ENCODE data around the gene HOXC5. TPM values are rescaled to one million over a fixed set of nuclear protein-coding genes. Genes with fewer than 3 reads are reported as not detected.

Gene HOXC5
- total RNA-seq, 1 donor from 2014 or later, result not detected

DNA sequence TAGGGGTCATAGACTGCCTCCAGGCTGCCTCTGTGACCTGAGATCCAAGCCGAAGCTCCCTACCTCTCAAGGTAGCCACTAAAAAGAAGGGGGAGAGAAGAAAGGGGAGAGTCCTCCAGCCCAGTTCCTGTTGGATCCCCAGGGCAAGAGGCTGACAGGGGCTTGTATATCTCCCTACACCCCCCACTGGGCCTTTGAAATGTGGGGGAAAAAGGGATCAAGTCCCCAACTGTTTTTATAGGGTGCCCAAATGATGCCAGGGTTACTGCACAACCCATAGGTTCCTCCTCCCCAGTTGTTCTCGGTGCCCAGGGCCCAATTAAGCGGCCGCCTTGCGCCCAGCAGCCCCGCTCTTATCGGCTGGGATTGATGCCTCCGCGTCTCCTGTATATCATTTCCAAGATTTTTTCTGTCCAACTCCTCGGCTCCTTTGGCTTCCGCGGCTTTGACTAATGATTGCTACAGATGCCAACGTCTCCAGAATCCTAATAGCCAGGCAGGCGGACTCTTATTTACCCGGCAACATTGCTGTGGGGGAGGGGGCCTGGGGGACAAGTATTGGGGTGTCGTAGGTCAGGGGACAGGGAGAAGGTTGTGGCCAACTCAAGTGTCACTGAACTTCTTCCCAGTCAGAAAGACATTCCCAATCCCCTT, 13.1 kb downstream of the HOXC5 start:
- no peak for DNase-seq (ENCODE audit: low read depth, low spot score)

DNA sequence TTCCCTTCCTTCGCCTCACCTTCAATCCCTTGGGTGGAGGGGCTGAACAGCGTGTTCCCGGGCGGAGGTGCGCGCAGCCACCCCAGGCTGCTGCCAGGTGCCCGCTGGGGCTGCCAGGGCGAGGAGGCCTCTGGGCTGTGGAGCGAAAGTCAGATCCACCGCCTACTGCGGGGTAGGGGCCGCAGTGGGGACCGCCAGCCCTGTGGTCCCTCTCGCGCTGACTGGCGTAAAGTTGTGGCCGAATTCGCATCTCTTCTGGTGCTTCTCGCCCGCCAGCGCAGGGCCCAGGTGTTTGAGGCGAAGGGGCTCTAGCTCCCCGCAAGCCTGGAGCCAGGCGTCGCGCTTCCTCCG, 13.9 kb downstream of the HOXC5 start:
- no peak for DNase-seq (ENCODE audit: low read depth, low spot score)

DNA sequence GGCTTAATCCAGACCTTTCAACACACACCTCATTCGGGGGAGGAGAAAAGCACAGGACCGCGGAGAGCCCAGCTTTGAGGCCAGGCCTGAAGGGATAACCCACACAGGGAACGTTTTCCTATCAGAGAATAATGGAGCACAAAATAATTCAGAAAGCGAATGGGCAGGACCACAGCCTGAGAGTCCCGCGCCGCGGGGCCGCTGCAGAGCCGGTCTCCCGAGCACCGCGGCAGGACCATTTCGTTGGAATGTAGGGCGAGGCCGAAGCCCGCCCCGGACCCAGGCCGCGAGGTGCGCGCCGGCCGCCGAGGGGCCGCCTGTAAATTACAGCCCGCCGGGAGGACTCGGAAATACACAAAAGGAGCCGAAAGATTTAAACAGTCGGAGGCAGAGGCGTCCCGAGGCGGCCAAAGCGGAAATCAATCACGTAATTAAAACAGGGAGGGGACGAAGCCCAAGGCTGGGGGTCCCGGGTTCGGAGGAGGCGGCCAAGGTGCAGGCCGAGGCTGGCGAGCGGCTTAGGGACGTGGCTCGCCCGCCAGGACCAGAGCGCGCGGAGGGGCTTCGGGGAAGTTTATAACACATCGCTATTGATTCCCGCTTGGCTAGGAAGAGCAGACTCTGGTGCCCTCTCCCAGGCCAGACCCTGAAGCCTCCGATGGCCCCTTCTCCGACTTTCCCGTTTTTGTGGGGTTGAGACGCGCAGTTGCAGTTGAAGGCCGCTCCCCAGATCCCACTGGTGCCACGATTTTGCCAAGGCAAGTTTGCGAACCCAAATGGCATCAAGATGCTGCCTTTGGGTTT, 14.5 kb downstream of the HOXC5 start:
- DNase-seq (ENCODE audit: low read depth, low spot score), result no peak

DNA sequence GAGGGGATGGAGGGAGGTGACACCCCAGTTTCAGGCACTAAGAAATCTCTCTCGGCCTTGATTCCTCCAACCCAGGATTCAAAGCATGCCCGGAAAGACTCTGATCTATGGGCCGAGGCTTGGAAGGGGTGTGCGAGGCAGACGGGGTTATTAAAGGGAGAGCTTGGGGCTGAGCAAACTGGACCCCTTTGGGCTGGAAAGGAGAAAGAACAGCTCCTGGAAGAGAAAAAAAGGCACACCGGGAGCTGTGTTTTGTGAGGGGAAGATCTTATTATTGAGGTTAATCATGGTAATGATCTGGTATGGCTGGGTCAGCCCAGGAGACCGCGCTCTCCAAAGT, 15.1 kb downstream of the HOXC5 start:
- DNase-seq (ENCODE audit: low read depth, low spot score), result no peak

DNA sequence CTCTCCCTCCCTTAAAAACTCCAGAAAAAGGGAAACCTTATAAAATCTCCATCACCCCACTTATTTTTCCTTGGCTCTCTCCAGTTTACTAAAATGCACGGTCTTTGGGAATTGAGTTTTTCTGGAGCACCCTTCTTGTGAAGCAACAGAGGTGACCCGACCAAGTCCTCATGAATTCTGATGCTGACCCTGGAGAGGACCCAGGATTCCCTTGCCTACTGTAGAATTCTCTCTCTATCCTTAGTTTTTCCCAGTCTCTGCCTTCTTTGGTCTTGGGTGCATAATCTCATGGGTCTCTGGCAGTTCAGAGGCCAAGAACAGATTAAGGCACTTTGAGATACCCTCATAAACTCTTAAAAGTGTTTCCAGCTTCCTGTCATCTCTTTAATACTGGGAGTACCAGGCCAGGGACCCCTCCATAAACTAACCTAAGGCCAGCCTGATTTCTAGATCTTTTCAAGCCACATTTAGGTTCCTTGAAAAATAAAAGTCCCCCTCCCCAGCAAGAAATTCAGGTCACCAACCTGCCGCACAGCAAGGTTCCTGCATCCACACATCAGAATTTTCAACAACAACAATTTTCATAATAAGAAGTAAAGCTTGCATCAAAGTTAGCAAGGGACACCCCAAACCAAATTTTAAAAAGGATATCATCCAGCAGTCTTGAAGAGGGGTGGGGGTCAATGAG, 15.7 kb downstream of the HOXC5 start:
- DNase-seq (ENCODE audit: low read depth, low spot score), result no peak

DNA sequence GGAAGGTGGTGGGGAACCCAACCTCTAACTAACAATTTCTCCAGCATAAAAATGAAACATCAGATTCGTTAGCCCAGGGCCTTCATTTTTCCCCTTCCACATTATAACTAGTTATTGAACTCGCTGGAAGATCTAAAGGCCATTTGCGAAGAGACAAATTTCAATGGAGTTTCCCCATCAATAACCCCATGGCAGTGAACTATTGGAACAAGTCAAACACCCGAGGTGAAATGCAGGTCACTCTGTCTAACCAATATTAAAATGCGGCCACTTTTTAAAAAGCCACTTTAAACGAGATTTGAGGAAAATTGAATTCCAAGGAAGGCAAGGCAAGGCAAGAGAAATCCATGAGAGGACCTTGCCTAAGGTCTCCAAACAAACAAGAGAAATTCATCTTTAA, 16.3 kb downstream of the HOXC5 start:
- no peak for DNase-seq (ENCODE audit: low read depth, low spot score)

DNA sequence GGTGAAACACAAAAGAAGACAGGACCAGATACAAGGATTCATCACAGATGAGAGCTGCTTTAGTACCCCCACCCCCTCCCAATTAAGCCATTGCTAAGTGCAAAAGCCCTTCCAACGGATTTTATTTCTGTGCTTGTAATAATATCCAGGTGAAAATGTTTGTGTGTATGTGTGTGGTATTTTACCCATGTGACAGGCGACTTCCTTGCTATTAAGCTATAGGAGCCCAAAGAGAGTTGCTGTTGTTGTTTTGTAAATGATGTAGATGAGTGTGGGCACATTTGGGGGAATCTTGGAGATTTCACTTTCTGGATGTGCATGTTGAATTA, 17.6 kb downstream of the HOXC5 start:
- DNase-seq (ENCODE audit: low read depth, low spot score), result no peak

DNA sequence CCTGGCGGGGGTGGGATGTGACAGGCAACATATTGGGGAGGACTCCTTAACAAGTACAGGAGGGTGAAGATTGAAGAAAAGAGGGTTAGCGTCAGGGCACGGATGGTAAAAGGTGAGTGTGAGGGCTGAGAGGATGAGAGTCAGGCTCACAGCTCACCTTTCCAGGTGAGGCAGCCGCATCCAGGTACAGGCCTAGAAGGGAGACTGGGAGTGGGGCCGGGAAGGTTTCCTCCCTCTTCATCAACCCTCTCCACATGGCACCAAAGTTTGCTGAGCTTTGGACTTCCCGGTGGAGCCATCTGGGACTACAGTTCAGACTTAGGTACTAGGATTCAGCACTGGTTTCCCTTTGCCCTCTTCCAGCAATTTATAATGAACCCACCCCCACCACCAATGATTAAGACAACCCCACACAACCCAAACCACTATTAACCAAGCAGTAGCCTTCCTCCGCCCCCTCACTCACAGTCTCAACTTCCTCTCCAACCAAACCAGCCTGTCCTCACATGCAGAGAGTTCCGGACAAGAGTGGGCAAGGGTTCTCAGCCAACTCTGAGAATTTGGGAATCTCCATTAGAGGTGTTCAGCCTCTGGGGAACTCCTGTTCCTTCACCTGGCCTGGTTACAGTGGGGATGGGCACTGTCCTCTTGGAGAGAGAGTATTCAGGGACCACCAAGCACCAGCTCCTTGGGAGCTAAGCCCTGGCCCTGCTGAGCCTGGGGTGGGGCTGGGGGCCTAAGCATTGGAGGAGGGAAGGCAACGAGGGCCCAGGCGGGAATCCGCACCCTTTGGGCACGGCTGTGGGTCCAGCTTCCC, 18.4 kb downstream of the HOXC5 start:
- no peak for DNase-seq (ENCODE audit: low read depth, low spot score)

DNA sequence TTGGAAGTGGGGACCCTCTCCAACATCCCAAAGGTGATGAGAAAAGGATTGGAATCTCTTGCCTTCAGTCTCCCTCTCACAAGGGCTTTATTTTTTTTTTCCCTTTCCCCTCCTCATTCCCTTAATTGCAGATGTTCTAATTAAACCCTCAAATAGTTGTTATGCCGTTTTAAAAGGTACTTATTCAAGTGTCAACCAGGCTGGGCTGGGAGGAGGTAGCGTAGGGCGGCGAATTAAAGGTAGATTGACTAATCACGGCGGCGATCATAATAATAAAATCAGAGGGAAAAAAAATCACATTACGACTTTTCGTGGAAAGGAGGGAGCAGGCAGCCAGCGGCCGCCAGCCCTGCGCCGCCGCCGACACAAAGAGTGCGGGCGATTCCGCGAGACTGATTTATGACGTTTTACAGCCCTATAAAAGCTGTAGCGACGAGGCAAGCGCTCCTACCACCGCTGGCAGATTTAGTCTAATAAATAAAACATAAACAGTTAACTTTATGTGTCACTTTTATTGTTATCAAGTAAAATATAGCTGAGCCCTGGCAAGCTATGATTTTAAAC, 19.1 kb downstream of the HOXC5 start:
- no peak for DNase-seq (ENCODE audit: low read depth, low spot score)

DNA sequence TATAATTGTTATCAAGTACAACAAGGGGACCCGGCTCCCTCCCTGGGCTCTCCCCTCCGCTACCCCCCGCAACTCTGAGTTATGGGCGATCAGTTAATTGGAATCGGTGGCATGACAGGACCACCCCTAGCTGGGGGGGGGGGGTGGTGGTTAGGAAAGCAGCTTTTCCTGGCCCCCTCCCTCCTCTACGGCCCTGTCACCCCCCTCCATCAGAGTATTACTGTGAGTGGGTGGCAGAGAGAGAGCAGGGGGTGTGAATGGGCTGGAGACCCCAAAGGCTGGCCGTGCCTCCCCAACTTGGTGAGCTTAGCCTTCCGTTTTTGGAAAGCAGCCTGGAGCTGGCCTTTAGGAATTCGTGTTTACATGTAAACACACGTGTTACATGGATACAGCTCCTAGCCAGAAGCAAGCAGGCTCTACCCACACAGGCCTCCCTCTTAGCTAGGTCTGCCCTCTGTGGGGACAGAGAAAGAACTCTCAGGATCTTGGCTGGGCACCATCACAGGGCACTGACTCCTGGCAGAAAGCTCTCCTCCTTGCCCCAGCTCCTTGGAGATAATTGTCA, 19.7 kb downstream of the HOXC5 start:
- DNase-seq (ENCODE audit: low read depth, low spot score), result no peak

DNA sequence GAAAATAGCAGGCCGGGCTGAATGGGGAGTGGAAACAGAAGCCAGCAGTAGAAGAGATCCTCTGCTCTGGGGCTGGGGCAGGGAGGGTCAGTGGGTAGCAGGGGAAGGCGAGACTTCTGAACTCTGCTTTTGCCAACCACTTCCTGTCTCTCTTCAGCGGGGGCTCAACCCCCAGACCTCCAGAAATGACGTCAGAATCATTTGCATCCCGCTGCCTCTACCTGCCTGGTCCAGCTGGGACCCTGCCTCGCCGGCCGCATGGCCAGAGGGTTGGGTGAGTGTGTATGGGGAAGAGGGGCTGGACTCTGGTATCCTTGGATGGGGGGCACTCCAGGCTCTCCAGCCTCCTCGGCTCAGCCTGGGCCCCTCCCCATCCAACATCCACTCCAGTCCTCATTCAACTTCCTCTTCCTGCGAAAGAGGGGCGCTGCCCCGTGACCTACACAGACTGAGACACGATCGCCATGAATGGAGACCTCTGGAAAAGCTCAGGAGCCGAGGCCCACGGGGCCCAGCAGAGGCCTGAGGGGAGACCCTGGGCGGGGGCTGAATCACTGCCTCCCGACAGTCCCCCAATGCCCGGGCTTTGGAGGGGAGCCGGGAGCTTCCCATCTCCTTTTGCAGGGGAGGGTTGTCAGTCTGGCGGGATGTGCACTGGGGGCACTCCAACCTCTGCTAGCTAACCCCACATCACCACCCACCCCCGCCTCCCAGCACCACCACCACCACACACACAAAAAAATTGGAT, 20.3 kb downstream of the HOXC5 start:
- DNase-seq (ENCODE audit: low read depth, low spot score), result no peak

DNA sequence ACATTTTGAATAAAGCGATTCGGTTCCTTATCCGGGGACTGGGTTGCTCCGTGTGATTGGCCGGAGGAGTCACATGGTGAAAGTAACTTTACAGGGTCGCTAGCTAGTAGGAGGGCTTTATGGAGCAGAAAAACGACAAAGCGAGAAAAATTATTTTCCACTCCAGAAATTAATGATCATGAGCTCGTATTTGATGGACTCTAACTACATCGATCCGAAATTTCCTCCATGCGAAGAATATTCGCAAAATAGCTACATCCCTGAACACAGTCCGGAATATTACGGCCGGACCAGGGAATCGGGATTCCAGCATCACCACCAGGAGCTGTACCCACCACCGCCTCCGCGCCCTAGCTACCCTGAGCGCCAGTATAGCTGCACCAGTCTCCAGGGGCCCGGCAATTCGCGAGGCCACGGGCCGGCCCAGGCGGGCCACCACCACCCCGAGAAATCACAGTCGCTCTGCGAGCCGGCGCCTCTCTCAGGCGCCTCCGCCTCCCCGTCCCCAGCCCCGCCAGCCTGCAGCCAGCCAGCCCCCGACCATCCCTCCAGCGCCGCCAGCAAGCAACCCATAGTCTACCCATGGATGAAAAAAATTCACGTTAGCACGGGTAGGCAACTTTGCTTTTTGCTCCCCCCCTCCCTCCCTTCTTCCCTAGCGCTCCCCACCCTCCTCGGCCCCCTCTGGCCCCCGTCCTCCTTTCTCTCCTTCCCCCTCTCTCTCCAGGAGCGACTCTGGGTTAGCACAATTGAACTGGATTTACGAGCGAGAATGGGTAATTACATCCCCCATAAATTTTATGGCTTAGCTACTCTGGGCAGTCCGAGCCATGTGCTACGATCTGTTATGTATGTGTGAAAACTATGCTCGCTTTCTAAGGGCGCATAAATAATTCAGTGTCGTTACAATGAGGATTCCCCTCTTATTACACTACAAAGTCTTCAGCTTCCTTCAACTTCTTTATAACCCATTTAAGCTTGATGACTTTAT, 21.2 kb downstream of the HOXC5 start, which contains the start of gene HOXC4:
HOXC4 (plus strand) TSS at position 85 of the 991 bp plus-strand sequence; CDS start at position 173, 88 bp downstream.
- no peak for DNase-seq (ENCODE audit: low read depth, low spot score)

DNA sequence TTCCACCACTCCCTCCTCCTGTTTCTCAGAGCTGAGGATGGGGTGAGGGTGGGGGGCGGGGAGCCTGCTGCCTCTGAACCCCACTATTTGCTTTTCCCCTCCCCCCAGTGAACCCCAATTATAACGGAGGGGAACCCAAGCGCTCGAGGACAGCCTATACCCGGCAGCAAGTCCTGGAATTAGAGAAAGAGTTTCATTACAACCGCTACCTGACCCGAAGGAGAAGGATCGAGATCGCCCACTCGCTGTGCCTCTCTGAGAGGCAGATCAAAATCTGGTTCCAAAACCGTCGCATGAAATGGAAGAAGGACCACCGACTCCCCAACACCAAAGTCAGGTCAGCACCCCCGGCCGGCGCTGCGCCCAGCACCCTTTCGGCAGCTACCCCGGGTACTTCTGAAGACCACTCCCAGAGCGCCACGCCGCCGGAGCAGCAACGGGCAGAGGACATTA, 21.9 kb downstream of the HOXC5 start:
- no peak for DNase-seq (ENCODE audit: low read depth, low spot score)

DNA sequence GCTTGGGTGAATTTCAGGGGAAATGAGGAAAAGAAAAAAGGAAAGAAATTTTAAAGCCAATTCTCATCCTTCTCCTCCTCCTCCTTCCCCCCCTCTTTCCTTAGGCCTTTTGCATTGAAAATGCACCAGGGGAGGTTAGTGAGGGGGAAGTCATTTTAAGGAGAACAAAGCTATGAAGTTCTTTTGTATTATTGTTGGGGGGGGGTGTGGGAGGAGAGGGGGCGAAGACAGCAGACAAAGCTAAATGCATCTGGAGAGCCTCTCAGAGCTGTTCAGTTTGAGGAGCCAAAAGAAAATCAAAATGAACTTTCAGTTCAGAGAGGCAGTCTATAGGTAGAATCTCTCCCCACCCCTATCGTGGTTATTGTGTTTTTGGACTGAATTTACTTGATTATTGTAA, 22.7 kb downstream of the HOXC5 start:
- no peak for DNase-seq (ENCODE audit: low read depth, low spot score)

DNA sequence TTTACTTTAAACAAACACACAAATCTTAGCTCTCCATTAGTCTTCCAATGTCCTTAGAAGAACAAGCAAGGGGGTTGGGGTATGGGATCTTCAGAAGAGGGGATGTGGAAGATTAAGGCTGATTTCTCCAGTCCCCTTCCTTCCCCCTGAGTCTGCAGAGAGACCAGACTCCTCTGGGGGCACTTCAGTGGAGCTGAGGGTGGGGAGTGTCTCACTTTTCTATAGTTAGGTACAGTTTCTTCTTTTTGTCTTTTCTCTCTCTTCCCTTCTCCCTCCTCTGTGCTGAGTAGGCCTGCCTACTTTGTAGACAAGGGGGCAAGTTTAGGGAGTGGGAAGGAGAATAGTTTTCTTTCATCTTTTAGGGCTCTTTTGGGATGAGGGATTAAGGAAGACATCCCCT, 23.3 kb downstream of the HOXC5 start:
- DNase-seq (ENCODE audit: low read depth, low spot score), result no peak

DNA sequence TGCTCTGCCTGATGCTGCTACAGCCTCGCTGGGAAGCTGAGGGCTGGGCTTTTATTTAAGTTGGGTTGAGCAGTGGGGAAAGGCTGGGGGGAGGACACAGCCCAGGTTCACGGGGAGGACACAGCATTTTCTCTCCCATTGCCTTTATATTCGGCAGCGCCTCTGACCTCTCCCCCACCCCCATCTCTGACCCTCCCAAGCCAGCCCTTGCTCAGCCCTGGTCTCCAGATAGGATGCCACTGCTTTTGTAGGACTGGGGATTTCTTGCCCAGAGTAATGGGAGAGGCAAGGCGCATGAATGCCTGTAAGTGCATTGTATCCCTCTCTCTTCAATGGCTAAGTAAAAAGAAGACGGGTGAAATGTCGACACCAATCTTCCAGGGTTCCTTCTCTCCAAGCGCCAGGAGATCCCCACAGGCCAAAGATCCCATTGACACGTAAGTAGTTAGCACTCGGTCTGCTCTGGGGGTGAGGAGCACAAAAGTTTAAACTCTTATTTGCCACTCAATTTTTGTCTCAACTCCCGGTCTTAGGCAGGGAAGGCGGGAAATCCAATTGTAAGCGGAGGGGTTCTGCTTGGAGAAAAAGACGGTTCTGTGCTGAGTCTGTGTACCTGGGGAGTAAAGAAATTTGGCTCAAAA, 25.4 kb downstream of the HOXC5 start:
- no peak for DNase-seq (ENCODE audit: low read depth, low spot score)

DNA sequence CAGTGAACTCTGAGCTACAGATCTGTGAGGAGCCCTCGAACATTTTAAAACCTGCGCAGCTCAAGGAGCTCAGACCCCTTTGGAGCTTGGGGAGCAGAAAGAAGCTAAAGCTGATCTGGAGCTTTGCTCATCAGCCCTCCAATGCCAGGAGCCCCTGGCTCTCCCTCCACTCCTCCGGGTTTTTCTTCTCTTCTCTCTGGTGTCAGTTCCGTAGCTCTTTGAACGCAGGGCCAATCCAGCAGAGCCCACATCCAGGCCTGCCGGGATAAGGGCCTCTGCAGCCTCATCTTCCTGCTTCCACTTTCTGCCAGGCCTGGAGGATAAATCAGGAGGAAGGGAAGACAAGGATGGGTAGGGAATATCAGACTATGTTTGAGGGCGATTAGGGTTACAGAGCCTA, 26.8 kb downstream of the HOXC5 start:
- DNase-seq (ENCODE audit: low read depth, low spot score), result no peak

DNA sequence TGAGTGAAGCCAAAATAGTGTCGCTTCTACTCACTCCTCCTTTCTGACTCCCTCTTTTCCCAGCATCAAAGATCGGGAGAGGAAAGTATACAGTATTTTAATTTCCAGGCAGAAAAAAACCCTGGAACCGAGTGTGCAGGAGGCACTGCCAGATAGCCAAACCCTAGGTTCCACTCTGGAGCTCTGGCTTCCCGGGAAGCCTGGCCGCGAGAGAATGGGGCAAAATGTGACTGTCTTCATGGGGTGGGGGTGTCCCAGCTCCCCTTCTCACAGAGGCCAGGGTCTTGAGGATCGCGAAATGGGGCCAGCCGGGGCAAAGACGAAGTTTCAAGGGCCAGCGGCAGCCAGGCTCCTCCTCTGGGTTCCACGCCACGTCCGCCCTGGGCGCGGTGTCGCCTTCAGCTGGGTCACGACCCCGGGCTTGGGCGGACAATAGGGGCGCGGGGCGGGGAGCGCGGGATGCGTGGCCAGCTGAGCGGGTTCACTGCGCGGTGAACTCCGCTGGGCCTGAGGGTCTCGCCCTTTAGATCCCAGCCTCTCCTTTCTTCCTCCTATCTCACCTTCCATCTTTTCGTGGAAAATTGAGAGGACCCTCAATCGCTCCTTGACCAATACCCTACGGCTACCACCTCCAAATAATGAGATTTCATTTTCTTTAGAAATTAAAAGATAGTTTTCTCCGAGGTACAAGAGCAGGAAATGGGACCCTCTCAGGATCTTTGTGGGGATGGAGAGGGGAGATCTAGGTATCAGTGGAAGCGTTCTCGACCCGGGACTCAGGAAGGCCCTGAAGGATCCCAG, 27.5 kb downstream of the HOXC5 start:
- no peak for DNase-seq (ENCODE audit: low read depth, low spot score)
